Measurements from ENCODE around the gene VOPP1. TPM values are rescaled to one million over a fixed set of nuclear protein-coding genes. Genes with fewer than 3 reads are reported as not detected.
A peak's percentile ranks its signal among the peaks of the same experiment; 100 is the strongest.

VOPP1 gene
- total RNA-seq, 1 donor from 2014 or later: 23.7 TPM

DNA sequence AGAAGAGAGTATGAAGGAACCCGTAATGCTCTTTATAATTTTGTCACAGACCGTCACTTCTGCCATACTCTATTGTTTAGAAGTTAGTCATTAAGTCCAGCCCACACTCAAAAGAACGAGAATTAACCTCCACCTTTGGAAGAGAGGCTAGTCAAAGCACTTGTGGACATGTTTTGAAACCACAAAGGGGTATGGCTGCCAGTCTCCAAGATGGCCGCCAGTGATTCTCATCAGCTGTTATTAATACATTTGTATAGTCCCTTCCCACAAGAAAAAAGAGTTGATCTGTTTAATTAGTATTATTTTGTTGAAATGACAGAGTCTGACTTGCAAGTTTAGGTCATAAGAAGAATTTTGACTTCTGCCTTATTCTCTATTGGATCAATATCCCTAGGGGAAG lies 23.2 kb upstream of the VOPP1 start:
- Histone ChIP-seq H3K36me3 (no peaks in the 10 kb centered on the region), H3K4me3 (no peak overlapping the region), H3K27me3 (ENCODE audit: low read depth) (peaks cover 16% of the 10 kb centered on the region), H3K27ac (replicated peaks) (no peak overlapping the region), H3K4me1 (peaks cover 13% of the 10 kb centered on the region), H3K9me3 (replicated peaks) (no peaks in the 10 kb centered on the region)
- TF ChIP-seq, protein P1, sequence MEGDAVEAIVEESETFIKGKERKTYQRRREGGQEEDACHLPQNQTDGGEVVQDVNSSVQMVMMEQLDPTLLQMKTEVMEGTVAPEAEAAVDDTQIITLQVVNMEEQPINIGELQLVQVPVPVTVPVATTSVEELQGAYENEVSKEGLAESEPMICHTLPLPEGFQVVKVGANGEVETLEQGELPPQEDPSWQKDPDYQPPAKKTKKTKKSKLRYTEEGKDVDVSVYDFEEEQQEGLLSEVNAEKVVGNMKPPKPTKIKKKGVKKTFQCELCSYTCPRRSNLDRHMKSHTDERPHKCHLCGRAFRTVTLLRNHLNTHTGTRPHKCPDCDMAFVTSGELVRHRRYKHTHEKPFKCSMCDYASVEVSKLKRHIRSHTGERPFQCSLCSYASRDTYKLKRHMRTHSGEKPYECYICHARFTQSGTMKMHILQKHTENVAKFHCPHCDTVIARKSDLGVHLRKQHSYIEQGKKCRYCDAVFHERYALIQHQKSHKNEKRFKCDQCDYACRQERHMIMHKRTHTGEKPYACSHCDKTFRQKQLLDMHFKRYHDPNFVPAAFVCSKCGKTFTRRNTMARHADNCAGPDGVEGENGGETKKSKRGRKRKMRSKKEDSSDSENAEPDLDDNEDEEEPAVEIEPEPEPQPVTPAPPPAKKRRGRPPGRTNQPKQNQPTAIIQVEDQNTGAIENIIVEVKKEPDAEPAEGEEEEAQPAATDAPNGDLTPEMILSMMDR (IDR thresholded peaks at IDR 0.05; ENCODE audit: borderline replicate concordance): no peak
- DNase-seq: no peak
- intact Hi-C loops (cut with micrococcal nuclease): loop anchor here (10.0 kb wide), 1 partner anchor 161 kb away; no protein-coding TSS in a partner anchor

DNA sequence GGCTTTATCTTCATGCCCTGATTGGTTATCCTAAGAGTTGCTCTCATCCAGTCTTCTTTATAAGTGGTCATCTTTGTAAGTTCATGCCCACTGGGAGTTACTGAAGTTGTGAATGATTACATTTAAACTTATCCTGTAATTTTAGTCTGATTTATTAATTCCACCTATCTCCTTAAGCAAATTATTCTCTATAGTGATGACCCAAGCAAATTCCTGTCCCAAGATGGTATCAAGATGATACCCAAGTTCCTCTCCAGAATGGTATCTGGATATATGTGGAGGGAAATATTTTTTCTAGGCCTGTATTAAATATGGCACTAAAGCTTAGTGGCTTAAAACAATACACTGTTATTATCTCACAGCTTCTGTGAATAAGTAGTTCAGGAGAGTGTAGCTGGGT lies 22.6 kb upstream of the VOPP1 start:
- no peaks in the 10 kb centered on the region for H3K36me3 ChIP-seq
- intact Hi-C loops (cut with micrococcal nuclease): loop anchor here (10.0 kb wide), 1 partner anchor 160 kb away; no protein-coding TSS in a partner anchor
- H3K4me3 ChIP-seq: no peak overlapping the region
- no peaks in the 10 kb centered on the region for H3K9me3 ChIP-seq (replicated peaks)
- TF ChIP-seq, protein P1 (IDR thresholded peaks at IDR 0.05; ENCODE audit: borderline replicate concordance): no peak
- H3K4me1 ChIP-seq: peaks cover 13% of the 10 kb centered on the region
- peaks cover 14% of the 10 kb centered on the region for H3K27me3 ChIP-seq (ENCODE audit: low read depth)
- H3K27ac ChIP-seq (replicated peaks): no peak overlapping the region
- DNase-seq: no peak

DNA sequence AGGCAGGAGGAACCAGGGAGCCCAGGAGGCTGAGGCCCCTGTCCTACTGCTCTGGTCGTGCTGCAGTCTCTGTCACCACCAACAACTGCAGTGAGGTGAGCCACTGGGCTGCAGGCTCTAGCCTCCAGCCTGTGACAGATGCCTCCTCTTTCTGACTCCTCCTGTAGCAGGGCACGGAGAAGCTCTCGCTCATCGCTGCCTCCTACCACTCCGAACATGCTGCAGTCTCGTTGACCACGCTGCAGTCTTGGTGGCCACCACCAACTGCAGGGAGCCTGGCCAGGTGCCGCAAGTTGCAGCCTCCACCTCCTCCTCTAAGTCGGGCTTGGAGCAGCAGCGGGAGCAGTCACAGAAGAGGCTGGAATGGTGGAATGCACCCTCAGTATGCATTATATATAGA lies 22.1 kb upstream of the VOPP1 start:
- peaks cover 13% of the 10 kb centered on the region for H3K4me1 ChIP-seq
- DNase-seq: no peak
- no peaks in the 10 kb centered on the region for H3K36me3 ChIP-seq
- no peak overlapping the region for H3K4me3 ChIP-seq
- H3K27me3 ChIP-seq (ENCODE audit: low read depth): peaks cover 9% of the 10 kb centered on the region
- no peak overlapping the region for H3K27ac ChIP-seq (replicated peaks)
- TF ChIP-seq, protein P1 (IDR thresholded peaks at IDR 0.05; ENCODE audit: borderline replicate concordance): no peak
- H3K9me3 ChIP-seq (replicated peaks): no peaks in the 10 kb centered on the region
- intact Hi-C loops (cut with micrococcal nuclease): loop anchor here (10.0 kb wide), 1 partner anchor 160 kb away; no protein-coding TSS in a partner anchor

DNA sequence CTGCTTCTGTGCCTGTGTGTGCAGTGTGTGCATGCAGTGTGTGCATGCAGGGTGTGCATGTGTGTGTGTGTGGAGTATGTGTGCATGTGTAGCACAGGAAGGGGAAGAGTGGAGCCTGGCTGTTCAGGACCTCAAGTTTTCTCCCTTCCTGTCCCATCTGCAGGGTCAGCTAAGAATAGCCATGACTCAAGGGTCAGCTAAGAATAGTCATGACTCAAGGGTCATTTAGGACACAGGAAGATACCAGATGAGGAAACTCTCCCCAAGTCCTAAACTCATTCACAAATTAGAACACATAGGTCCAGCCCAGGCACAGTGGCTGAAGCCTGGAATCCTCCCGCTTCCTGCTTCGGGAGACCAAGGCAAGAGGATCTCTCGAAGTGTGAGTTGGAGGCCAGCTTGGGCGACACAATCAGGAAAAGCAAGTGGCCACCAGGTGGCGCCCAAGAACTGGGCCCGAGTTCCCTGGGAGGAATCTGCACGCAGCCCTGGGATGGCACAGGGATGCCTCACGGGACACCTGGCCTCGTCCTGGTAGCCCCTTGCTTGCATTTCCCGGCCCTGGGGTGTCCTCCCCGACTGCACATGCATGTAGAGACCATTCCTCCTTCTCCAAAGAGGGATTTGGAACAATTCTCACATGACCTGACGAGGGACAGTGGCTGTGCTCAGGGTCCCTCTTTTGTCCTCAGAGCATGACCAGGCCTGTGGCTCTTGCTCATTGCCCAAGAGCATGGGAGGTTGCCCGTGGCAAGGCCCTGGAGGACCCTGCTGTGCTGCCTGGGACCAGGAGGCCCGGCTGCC lies 21.4 kb upstream of the VOPP1 start:
- TF ChIP-seq, protein P1 (IDR thresholded peaks at IDR 0.05; ENCODE audit: borderline replicate concordance): peak; percentile 71
- no peaks in the 10 kb centered on the region for H3K36me3 ChIP-seq

DNA sequence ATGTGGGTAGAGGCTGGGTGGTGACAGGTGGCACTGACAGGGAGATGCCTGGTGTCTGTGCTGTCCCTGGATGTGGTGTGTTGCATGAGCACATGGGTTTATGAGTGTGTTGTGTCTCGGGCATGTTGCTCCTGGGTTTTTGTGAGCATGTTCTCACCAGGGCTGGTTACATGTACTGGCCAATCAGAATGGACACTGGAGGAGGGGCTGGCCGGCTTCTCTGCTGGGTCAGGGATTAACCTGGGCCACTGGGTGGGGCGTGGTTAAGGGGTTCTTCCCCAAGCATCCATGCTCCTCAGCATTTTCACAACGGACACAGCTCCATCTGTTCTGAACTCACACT lies 20.8 kb upstream of the VOPP1 start:
- Histone ChIP-seq H3K4me1 (peaks cover 13% of the 10 kb centered on the region), H3K36me3 (no peaks in the 10 kb centered on the region), H3K27ac (replicated peaks) (peak overlapping the region; percentile 33), H3K27me3 (ENCODE audit: low read depth) (no peaks in the 10 kb centered on the region), H3K9me3 (replicated peaks) (no peaks in the 10 kb centered on the region), H3K4me3 (no peak overlapping the region)
- no peak for DNase-seq
- intact Hi-C loops (cut with micrococcal nuclease): loop anchor here (10.0 kb wide), 1 partner anchor 158 kb away; no protein-coding TSS in a partner anchor
- TF ChIP-seq, protein P1 (IDR thresholded peaks at IDR 0.05; ENCODE audit: borderline replicate concordance): no peak

More for the DNA sequence above, 21.4 kb upstream of the VOPP1 start:
- H3K27ac ChIP-seq (replicated peaks): peak overlapping the region; percentile 33
- peaks cover 13% of the 10 kb centered on the region for H3K4me1 ChIP-seq
- intact Hi-C loops (cut with micrococcal nuclease): loop anchor here (10.0 kb wide), 1 partner anchor 159 kb away; no protein-coding TSS in a partner anchor
- no peak overlapping the region for H3K4me3 ChIP-seq
- no peaks in the 10 kb centered on the region for H3K9me3 ChIP-seq (replicated peaks)
- peaks cover 4% of the 10 kb centered on the region for H3K27me3 ChIP-seq (ENCODE audit: low read depth)
- peak; percentile 57 for DNase-seq

Measured in left ventricle myocardium inferior (tissue), 1 donor.